ENCODE results near the gene CPB1.

The CPB1 gene

DNA sequence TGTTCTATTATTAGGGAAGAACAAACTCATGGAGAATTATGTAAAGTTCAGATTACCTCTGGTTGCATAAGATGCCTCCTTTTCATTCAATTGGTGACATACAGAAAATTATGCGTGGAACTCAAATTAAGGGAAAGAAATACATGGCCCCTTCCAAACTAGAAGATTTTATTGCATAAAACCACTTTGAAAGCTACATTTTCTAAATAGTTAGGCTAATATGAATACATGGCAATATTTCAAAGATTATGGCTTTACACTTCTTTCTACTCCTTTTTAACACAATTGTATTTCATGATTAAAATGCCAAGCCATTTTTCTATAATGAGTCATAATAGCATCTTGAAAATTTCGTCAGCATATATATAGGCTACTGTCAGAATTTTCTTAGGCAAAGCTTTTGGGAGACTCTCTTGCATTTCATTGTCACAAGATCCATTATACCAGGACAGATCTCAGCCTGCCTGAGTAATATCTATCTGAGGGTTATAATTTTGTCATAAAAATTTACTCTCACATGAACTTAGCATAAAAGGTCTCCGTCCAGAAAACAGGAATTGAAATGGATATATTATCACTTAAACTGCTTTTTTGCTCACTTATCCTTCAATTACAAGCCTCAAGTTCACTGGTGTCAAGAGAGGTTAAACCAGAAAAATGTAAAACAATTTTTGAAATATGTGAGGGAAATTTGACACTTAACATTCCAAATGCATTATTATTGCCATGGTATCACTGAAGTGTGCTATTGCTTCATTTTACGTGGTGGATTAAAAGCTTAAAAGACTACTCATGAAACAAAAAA lies 74.6 kb downstream of the CPB1 start:
- no peaks in the 10 kb centered on the region for H3K27me3 ChIP-seq (ENCODE audit: insufficient read depth, insufficient read length)
- no peak for DNase-seq (ENCODE audit: low read depth, low spot score)
- no peak overlapping the region for H3K9ac ChIP-seq (ENCODE audit: insufficient read length, low read depth)
- no peaks in the 10 kb centered on the region for H3K4me1 ChIP-seq (ENCODE audit: insufficient read depth, insufficient read length)
- H3K9me3 ChIP-seq (ENCODE audit: insufficient read depth, low read length), result no peaks in the 10 kb centered on the region
- TF ChIP-seq SUZ12 (IDR thresholded peaks at IDR 0.05; ENCODE audit: extremely low read depth, insufficient read depth, insufficient read length) (no peak), YY1 (IDR thresholded peaks at IDR 0.05; ENCODE audit: insufficient read depth, insufficient read length) (no peak), ZNF274 (IDR thresholded peaks at IDR 0.05; ENCODE audit: low read depth, low read length) (no peak)
- H3K4me3 ChIP-seq (ENCODE audit: insufficient read length, low read depth), result no peak overlapping the region
- no peaks in the 10 kb centered on the region for H3K36me3 ChIP-seq (ENCODE audit: insufficient read depth, insufficient read length, low read length)

DNA sequence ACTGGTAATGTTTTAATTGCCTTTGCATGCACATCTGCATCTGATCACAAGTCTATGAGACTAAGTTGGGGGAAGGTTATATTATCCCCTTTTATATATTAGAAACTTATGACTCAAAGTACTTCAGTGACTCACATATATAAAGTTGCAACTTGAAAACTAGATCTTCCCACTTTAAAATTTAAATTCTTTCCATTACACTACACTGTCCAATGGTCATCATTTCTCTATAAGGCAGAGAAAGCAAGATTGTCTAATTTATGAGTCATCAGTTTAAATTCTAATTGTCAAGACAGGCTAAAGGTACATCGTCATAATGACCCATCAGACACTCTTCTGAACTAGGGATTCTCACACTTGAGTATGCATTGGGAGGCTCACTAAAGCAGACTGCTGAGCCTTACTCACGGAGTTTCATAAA lies 75.4 kb downstream of the CPB1 start:
- Histone ChIP-seq H3K4me1 (ENCODE audit: insufficient read depth, insufficient read length) (no peaks in the 10 kb centered on the region), H3K9ac (ENCODE audit: insufficient read length, low read depth) (no peak overlapping the region), H3K36me3 (ENCODE audit: insufficient read depth, insufficient read length, low read length) (no peaks in the 10 kb centered on the region), H3K4me3 (ENCODE audit: insufficient read length, low read depth) (no peak overlapping the region), H3K9me3 (ENCODE audit: insufficient read depth, low read length) (no peaks in the 10 kb centered on the region), H3K27me3 (ENCODE audit: insufficient read depth, insufficient read length) (no peaks in the 10 kb centered on the region)
- no peak for DNase-seq (ENCODE audit: low read depth, low spot score)
- TF ChIP-seq ZNF274 (IDR thresholded peaks at IDR 0.05; ENCODE audit: low read depth, low read length) (no peak), YY1 (IDR thresholded peaks at IDR 0.05; ENCODE audit: insufficient read depth, insufficient read length) (no peak), SUZ12 (IDR thresholded peaks at IDR 0.05; ENCODE audit: extremely low read depth, insufficient read depth, insufficient read length) (no peak)

DNA sequence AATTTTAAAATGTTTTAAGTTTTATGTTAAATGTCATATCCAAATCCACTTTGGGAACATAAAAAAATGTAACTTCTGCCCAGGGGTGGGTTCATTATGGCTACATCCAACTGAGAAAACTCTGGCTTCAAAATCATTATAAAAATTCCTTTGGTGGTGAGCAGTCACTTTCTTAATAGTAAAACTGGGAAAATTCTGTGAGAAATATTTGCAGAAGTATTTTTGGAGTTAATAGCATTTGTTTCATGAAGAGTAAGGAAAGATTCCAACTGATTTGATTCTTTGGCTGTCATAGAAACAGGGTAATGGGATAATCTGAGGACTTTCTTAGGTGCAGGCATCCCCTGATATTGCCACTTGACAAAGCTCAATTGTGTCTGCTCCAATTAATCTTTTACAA lies 76.3 kb downstream of the CPB1 start:
- H3K27me3 ChIP-seq (ENCODE audit: insufficient read depth, insufficient read length), result no peaks in the 10 kb centered on the region
- no peaks in the 10 kb centered on the region for H3K4me1 ChIP-seq (ENCODE audit: insufficient read depth, insufficient read length)
- no peak overlapping the region for H3K9ac ChIP-seq (ENCODE audit: insufficient read length, low read depth)
- no peaks in the 10 kb centered on the region for H3K36me3 ChIP-seq (ENCODE audit: insufficient read depth, insufficient read length, low read length)
- TF ChIP-seq YY1 (IDR thresholded peaks at IDR 0.05; ENCODE audit: insufficient read depth, insufficient read length) (no peak), ZNF274 (IDR thresholded peaks at IDR 0.05; ENCODE audit: low read depth, low read length) (no peak), SUZ12 (IDR thresholded peaks at IDR 0.05; ENCODE audit: extremely low read depth, insufficient read depth, insufficient read length) (no peak)
- no peak overlapping the region for H3K4me3 ChIP-seq (ENCODE audit: insufficient read length, low read depth)
- H3K9me3 ChIP-seq (ENCODE audit: insufficient read depth, low read length), result no peaks in the 10 kb centered on the region
- DNase-seq (ENCODE audit: low read depth, low spot score), result no peak

DNA sequence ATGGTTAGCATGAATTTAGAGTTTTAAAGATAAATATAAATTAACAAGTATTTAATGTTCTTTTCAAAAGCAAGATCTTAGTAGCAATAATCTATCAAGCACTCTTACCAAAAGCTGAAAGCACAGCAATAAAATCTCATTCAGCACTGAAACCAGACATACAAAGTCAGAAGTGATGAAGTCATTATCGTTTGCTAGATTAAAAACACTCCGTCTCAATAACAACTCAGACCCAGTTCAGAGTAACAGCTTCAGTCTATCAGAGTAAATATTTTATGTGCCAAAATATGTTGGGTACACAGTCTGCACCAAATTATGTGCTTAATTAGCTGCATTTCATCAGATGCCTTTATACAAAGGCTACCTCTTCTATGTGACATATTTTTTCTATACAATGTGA lies 79.1 kb downstream of the CPB1 start:
- no peaks in the 10 kb centered on the region for H3K36me3 ChIP-seq (ENCODE audit: insufficient read depth, insufficient read length, low read length)
- no peak overlapping the region for H3K4me3 ChIP-seq (ENCODE audit: insufficient read length, low read depth)
- no peaks in the 10 kb centered on the region for H3K4me1 ChIP-seq (ENCODE audit: insufficient read depth, insufficient read length)
- no peak for TF ChIP-seq ZNF274 (IDR thresholded peaks at IDR 0.05; ENCODE audit: low read depth, low read length)
- TF ChIP-seq YY1 (IDR thresholded peaks at IDR 0.05; ENCODE audit: insufficient read depth, insufficient read length), result no peak
- TF ChIP-seq SUZ12 (IDR thresholded peaks at IDR 0.05; ENCODE audit: extremely low read depth, insufficient read depth, insufficient read length), result no peak
- no peaks in the 10 kb centered on the region for H3K9me3 ChIP-seq (ENCODE audit: insufficient read depth, low read length)
- H3K27me3 ChIP-seq (ENCODE audit: insufficient read depth, insufficient read length), result no peaks in the 10 kb centered on the region
- no peak for DNase-seq (ENCODE audit: low read depth, low spot score)
- H3K9ac ChIP-seq (ENCODE audit: insufficient read length, low read depth), result no peak overlapping the region
